ENCODE measurements around the gene XXYLT1. TPM values are rescaled to one million over a fixed set of nuclear protein-coding genes. Genes with fewer than 3 reads are reported as not detected.

Gene XXYLT1
- total RNA-seq, 1 donor from 2014 or later = 16.4 TPM

GRCh38 chr3:195058336-195059005 is 212.5 kb downstream of the XXYLT1 start:
- Histone ChIP-seq H3K9ac (no peak overlapping the region), H3K9me3 (ENCODE audit: low read depth) (no peaks in the 10 kb centered on the region), H3K4me2 (no peak overlapping the region), H3K4me1 (no peaks in the 10 kb centered on the region), H3K4me3 (no peak overlapping the region), H3K79me2 (ENCODE audit: low read depth) (no peaks in the 10 kb centered on the region), H4K20me1 (ENCODE audit: low read depth) (no peaks in the 10 kb centered on the region), H3F3A (ENCODE audit: low read depth) (no peaks in the 10 kb centered on the region), H3K36me3 (no peaks in the 10 kb centered on the region), H3K27me3 (no peaks in the 10 kb centered on the region), H2AFZ (replicated peaks) (no peak overlapping the region), H3K27ac (no peak overlapping the region)
- no peak overlapping the region for H3K4me3 Mint-ChIP-seq
- TF ChIP-seq CTCF (IDR thresholded peaks at IDR 0.05) (no peak), EZH2 (IDR thresholded peaks at IDR 0.05) (no peak), EZH2phosphoT487 (IDR thresholded peaks at IDR 0.05) (no peak)
- peaks cover 5% of the 10 kb centered on the region for H3K27me3 Mint-ChIP-seq (ENCODE audit: insufficient read depth, low read depth)
- H3K27ac Mint-ChIP-seq = no peak overlapping the region
- H3K4me1 Mint-ChIP-seq = peaks cover 27% of the 10 kb centered on the region
- no peaks in the 10 kb centered on the region for H3K36me3 Mint-ChIP-seq
- DNase-seq (ENCODE audit: low spot score) = no peak
- no peaks in the 10 kb centered on the region for H3K9me3 Mint-ChIP-seq

GRCh38 chr3:195057716-195058115 is 213.2 kb downstream of the XXYLT1 start:
- no peaks in the 10 kb centered on the region for H3K36me3 ChIP-seq
- no peaks in the 10 kb centered on the region for H3K9me3 ChIP-seq (ENCODE audit: low read depth)
- no peak overlapping the region for H3K4me3 Mint-ChIP-seq
- H3K27me3 Mint-ChIP-seq (ENCODE audit: insufficient read depth, low read depth) = peaks cover 5% of the 10 kb centered on the region
- H2AFZ ChIP-seq (replicated peaks) = no peak overlapping the region
- no peak overlapping the region for H3K27ac ChIP-seq
- H3K36me3 Mint-ChIP-seq = no peaks in the 10 kb centered on the region
- H3K9ac ChIP-seq = no peak overlapping the region
- no peaks in the 10 kb centered on the region for H4K20me1 ChIP-seq (ENCODE audit: low read depth)
- DNase-seq (ENCODE audit: low spot score) = no peak
- no peak overlapping the region for H3K4me2 ChIP-seq
- H3K27ac Mint-ChIP-seq = no peak overlapping the region
- H3K79me2 ChIP-seq (ENCODE audit: low read depth) = no peaks in the 10 kb centered on the region
- H3K4me1 Mint-ChIP-seq = peaks cover 23% of the 10 kb centered on the region
- no peaks in the 10 kb centered on the region for H3K9me3 Mint-ChIP-seq
- no peak overlapping the region for H3K4me3 ChIP-seq
- no peak for TF ChIP-seq EZH2 (IDR thresholded peaks at IDR 0.05)
- no peaks in the 10 kb centered on the region for H3F3A ChIP-seq (ENCODE audit: low read depth)
- no peaks in the 10 kb centered on the region for H3K4me1 ChIP-seq
- no peaks in the 10 kb centered on the region for H3K27me3 ChIP-seq

- H3K4me1 Mint-ChIP-seq = peaks cover 12% of the 10 kb centered on the region
- peaks cover 2% of the 10 kb centered on the region for H3K27me3 Mint-ChIP-seq (ENCODE audit: insufficient read depth, low read depth)
- H2AFZ ChIP-seq (replicated peaks) = no peak overlapping the region
- H4K20me1 ChIP-seq (ENCODE audit: low read depth) = no peaks in the 10 kb centered on the region
- DNase-seq (ENCODE audit: low spot score) = no peak
- no peaks in the 10 kb centered on the region for H3K9me3 ChIP-seq (ENCODE audit: low read depth)
- H3K27me3 ChIP-seq = no peaks in the 10 kb centered on the region
- no peak for TF ChIP-seq EZH2phosphoT487 (IDR thresholded peaks at IDR 0.05)
- no peak for TF ChIP-seq CTCF (IDR thresholded peaks at IDR 0.05)
- TF ChIP-seq EZH2 (IDR thresholded peaks at IDR 0.05) = no peak
- no peaks in the 10 kb centered on the region for H3F3A ChIP-seq (ENCODE audit: low read depth)
- H3K79me2 ChIP-seq (ENCODE audit: low read depth) = no peaks in the 10 kb centered on the region
- no peaks in the 10 kb centered on the region for H3K36me3 ChIP-seq
- H3K4me3 Mint-ChIP-seq = no peak overlapping the region
- no peak overlapping the region for H3K27ac ChIP-seq
- no peaks in the 10 kb centered on the region for H3K36me3 Mint-ChIP-seq
- H3K4me3 ChIP-seq = no peak overlapping the region
- no peak overlapping the region for H3K4me2 ChIP-seq
- no peak overlapping the region for H3K9ac ChIP-seq
- H3K27ac Mint-ChIP-seq = no peak overlapping the region
- no peaks in the 10 kb centered on the region for H3K9me3 Mint-ChIP-seq
- H3K4me1 ChIP-seq = no peaks in the 10 kb centered on the region
Observed at GRCh38 chr3:195056506-195056905, 214.5 kb downstream of the XXYLT1 start.

GRCh38 chr3:195054311-195054710 is 216.6 kb downstream of the XXYLT1 start:
- H3K9me3 ChIP-seq (ENCODE audit: low read depth) = no peaks in the 10 kb centered on the region
- H3K27me3 ChIP-seq = no peaks in the 10 kb centered on the region
- DNase-seq (ENCODE audit: low spot score) = no peak
- H3K27ac Mint-ChIP-seq = no peak overlapping the region
- H3K4me2 ChIP-seq = no peak overlapping the region
- no peaks in the 10 kb centered on the region for H4K20me1 ChIP-seq (ENCODE audit: low read depth)
- no peaks in the 10 kb centered on the region for H3K4me1 ChIP-seq
- H3K9me3 Mint-ChIP-seq = no peaks in the 10 kb centered on the region
- TF ChIP-seq EZH2phosphoT487 (IDR thresholded peaks at IDR 0.05) = no peak
- TF ChIP-seq CTCF (IDR thresholded peaks at IDR 0.05) = no peak
- TF ChIP-seq EZH2 (IDR thresholded peaks at IDR 0.05) = no peak
- no peak overlapping the region for H3K4me3 Mint-ChIP-seq
- H3K4me3 ChIP-seq = no peak overlapping the region
- no peak overlapping the region for H2AFZ ChIP-seq (replicated peaks)
- H3K9ac ChIP-seq = no peak overlapping the region
- peaks cover 6% of the 10 kb centered on the region for H3K4me1 Mint-ChIP-seq
- H3K36me3 Mint-ChIP-seq = no peaks in the 10 kb centered on the region
- H3K27me3 Mint-ChIP-seq (ENCODE audit: insufficient read depth, low read depth) = no peaks in the 10 kb centered on the region
- no peaks in the 10 kb centered on the region for H3F3A ChIP-seq (ENCODE audit: low read depth)
- H3K27ac ChIP-seq = no peak overlapping the region
- no peaks in the 10 kb centered on the region for H3K79me2 ChIP-seq (ENCODE audit: low read depth)
- H3K36me3 ChIP-seq = no peaks in the 10 kb centered on the region
